Measurements from ENCODE around the gene FADS1.

- TF ChIP-seq POLR2A (IDR thresholded peaks at IDR 0.05), result no peak
- TF ChIP-seq CTCF (IDR thresholded peaks at IDR 0.05), result no peak
- TF ChIP-seq POLR2AphosphoS5 (IDR thresholded peaks at IDR 0.05), result no peak
These were observed 37.5 kb upstream of the FADS1 start for GRCh38 chr11:61854206-61854895.
